Measurements from ENCODE around the gene FBLN2. TPM values are rescaled to one million over a fixed set of nuclear protein-coding genes. Genes with fewer than 3 reads are reported as not detected.

The FBLN2 gene
- total RNA-seq, 2 experiments from 2014 or later, result 8.4 to 13.7 TPM

DNA sequence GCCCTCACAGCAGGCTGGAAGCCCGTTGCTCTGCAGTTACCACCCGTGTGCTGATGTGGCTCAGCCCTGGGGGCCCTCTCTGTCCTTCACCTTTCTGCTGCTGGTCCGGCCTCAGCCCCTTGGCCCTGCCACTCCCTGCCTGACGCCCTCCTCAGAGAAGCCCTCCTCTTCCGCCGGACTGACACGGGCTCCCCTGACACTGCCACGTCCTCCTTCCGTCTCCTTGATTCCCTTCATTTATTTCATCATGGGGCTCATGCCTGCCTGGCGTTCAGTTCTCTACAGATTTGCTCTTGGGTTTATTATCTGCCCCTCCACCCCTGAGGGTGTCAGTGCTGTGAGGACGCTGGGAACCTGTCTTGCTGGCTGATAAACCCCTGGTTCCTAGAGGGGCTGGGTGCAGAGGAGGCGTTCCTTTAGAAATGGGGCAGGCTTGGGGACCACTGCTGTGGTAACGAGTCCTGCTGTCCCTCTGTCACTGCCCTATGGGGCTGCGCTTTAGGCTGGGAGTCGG is 19.6 kb downstream of the FBLN2 start:
- H3K27me3 Mint-ChIP-seq, result no peaks in the 10 kb centered on the region
- no peak for ATAC-seq
- ChIA-PET CTCF (no interaction called here), POLR2A (no interaction called here)
- TF ChIP-seq CTCF (IDR thresholded peaks at IDR 0.05), result no peak
- DNase-seq, result no peak
- intact Hi-C loops (cut with micrococcal nuclease), result no loop called here
- peaks cover 16% of the 10 kb centered on the region for H3K4me1 Mint-ChIP-seq (ENCODE audit: low read depth)
- no peaks in the 10 kb centered on the region for H3K9me3 Mint-ChIP-seq
- H3K36me3 Mint-ChIP-seq (ENCODE audit: low read depth), result no peaks in the 10 kb centered on the region
- no peak overlapping the region for H3K4me3 Mint-ChIP-seq
- H3K27ac Mint-ChIP-seq, result no peak overlapping the region

DNA sequence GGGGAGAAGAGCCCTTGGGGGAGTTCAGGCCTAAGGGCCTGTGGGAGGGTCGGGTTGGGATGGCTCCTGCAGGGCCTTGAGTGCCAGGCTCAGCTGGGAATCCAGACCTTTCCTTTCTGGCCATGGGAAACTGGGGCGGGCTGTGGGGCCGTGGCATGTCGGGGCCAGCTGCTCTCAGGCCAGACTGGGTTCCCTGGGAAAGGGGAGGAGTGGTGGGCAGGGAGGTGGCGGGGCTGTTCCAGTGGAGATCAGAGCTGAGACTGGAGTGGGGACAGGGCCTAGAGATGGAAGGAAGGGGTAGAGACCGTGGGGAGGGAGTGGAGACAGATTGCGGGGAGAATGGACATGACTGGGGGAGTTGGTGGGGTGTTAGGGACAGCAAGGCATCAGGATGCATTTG is 20.3 kb downstream of the FBLN2 start:
- no peaks in the 10 kb centered on the region for H3K36me3 Mint-ChIP-seq (ENCODE audit: low read depth)
- ATAC-seq, result no peak
- POLR2A ChIA-PET, result no interaction called here
- no peaks in the 10 kb centered on the region for H3K27me3 Mint-ChIP-seq
- no peak for TF ChIP-seq CTCF (IDR thresholded peaks at IDR 0.05)
- intact Hi-C loops (cut with micrococcal nuclease), result no loop called here
- no peaks in the 10 kb centered on the region for H3K9me3 Mint-ChIP-seq
- no peak overlapping the region for H3K27ac Mint-ChIP-seq
- CTCF ChIA-PET, result no interaction called here
- no peak overlapping the region for H3K4me3 Mint-ChIP-seq
- no peak for DNase-seq
- peaks cover 14% of the 10 kb centered on the region for H3K4me1 Mint-ChIP-seq (ENCODE audit: low read depth)

DNA sequence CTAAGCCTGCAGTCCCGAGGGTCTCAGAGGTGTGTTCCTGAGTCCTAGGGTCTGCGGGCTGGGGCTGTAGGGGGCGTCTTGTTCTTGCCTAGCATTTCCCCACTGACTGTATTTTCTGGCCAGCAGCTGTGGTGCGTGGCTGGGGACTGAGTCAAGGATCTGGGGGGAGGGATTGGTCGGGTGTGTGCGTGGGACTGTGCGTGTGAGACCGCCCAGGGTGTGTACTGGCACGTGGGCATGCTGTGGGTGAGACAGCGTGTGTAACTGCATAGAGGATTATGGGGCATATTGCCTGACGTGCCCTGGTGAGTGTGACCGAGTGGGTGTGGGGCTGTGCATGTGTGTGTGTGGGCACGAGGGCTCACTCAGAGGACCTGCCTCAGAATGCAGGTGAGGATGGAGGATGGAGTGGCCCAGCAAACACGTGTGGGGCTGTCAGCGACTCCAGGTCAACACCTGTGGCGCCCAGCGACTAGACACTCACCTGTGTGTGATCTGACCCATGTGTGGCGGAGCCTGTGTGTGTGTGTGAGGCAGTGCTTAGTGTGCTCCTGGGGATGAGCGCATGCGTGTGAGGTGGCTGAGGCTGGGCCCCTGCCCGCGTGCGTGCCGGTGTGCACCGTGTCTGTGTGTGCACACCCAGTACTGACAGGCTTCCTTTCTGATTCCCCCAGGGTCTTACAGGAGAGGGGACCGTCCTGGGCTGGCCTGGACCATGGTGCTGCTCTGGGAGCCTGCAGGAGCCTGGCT is 20.9 kb downstream of the FBLN2 start:
- ChIA-PET CTCF (no interaction called here), POLR2A (no interaction called here)
- peaks cover 11% of the 10 kb centered on the region for H3K4me1 Mint-ChIP-seq (ENCODE audit: low read depth)
- no peaks in the 10 kb centered on the region for H3K9me3 Mint-ChIP-seq
- intact Hi-C loops (cut with micrococcal nuclease), result no loop called here
- ATAC-seq (no peak), DNase-seq (no peak)
- no peaks in the 10 kb centered on the region for H3K36me3 Mint-ChIP-seq (ENCODE audit: low read depth)
- H3K27me3 Mint-ChIP-seq, result no peaks in the 10 kb centered on the region
- H3K27ac Mint-ChIP-seq, result no peak overlapping the region
- no peak overlapping the region for H3K4me3 Mint-ChIP-seq
- TF ChIP-seq CTCF (IDR thresholded peaks at IDR 0.05), result no peak

- no peak for DNase-seq
- Mint-ChIP-seq H3K27ac (no peak overlapping the region), H3K27me3 (no peaks in the 10 kb centered on the region), H3K36me3 (ENCODE audit: low read depth) (no peaks in the 10 kb centered on the region), H3K4me3 (no peak overlapping the region), H3K4me1 (ENCODE audit: low read depth) (peaks cover 14% of the 10 kb centered on the region), H3K9me3 (no peaks in the 10 kb centered on the region)
- ATAC-seq, result no peak
- TF ChIP-seq CTCF (IDR thresholded peaks at IDR 0.05), result no peak
- POLR2A ChIA-PET, result no interaction called here
- intact Hi-C loops (cut with micrococcal nuclease), result no loop called here
- CTCF ChIA-PET, result no interaction called here
These were observed 21.7 kb downstream of the FBLN2 start for GRCh38 chr3:13570391-13571194.

GRCh38 chr3:13571264-13571663 is 22.3 kb downstream of the FBLN2 start:
- no peak for TF ChIP-seq CTCF (IDR thresholded peaks at IDR 0.05)
- Mint-ChIP-seq H3K36me3 (ENCODE audit: low read depth) (no peaks in the 10 kb centered on the region), H3K27ac (no peak overlapping the region), H3K9me3 (no peaks in the 10 kb centered on the region), H3K4me3 (no peak overlapping the region), H3K27me3 (no peaks in the 10 kb centered on the region), H3K4me1 (ENCODE audit: low read depth) (peaks cover 17% of the 10 kb centered on the region)
- CTCF ChIA-PET, result no interaction called here
- POLR2A ChIA-PET, result no interaction called here
- DNase-seq, result no peak
- intact Hi-C loops (cut with micrococcal nuclease), result no loop called here
- ATAC-seq, result no peak

Measured in activated CD8-positive, alpha-beta T cell treated with anti-CD3 and anti-CD28 coated beads for 36 hours (primary cell).